Nephron (organoid): ENCODE data around the gene MINDY2.
"Not testable (repeated sequence)": the region's sequence is repeated elsewhere in the genome, so short reads cannot be mapped to it uniquely, and the experiment has no call there.

Experiments
- H3K27ac Mint-ChIP-seq, 3 experiments: 2 replicates each; pipeline ENCODE4 v1.8.0; 2020; ENCODE audit warnings: mixed read lengths in 3 of 3, mild to moderate bottlenecking in 2 of 3, moderate library complexity in 1 of 3
- H3K27me3 Mint-ChIP-seq: 2 replicates; pipeline ENCODE4 v1.8.0; 2021; ENCODE audit warnings: low read depth, mild to moderate bottlenecking, moderate library complexity, mixed read lengths
- H3K36me3 Mint-ChIP-seq: 2 replicates; pipeline ENCODE4 v1.8.0; 2020; ENCODE audit warnings: low read depth, mixed read lengths
- H3K4me1 Mint-ChIP-seq: 2 replicates; pipeline ENCODE4 v1.8.0; 2020; ENCODE audit warnings: mixed read lengths
- H3K4me3 Mint-ChIP-seq, 3 experiments: 2 replicates each; pipeline ENCODE4 v1.8.0; 2020; ENCODE audit warnings: mild to moderate bottlenecking in 3 of 3, mixed read lengths in 3 of 3, moderate library complexity in 2 of 3
- H3K9me3 Mint-ChIP-seq: 2 replicates; pipeline ENCODE4 v1.8.0; 2020; ENCODE audit warnings: mixed read lengths
- TF ChIP-seq, protein P1 (sequence below), 3 experiments: fragments of 200-600 bp; sonication (generic); IDR thresholded peaks; one replicate each; pipeline ENCODE4 v1.5.0; 2021; ENCODE audit warnings: antibody characterized with exemption in 3 of 3; ENCODE audit not compliant: unreplicated experiment in 3 of 3

Gene MINDY2

GRCh38 chr15:58875343-58875742 is 104.2 kb downstream of the MINDY2 start:
- no peaks in the 10 kb centered on the region for H3K27me3 Mint-ChIP-seq
- TF ChIP-seq, protein P1, sequence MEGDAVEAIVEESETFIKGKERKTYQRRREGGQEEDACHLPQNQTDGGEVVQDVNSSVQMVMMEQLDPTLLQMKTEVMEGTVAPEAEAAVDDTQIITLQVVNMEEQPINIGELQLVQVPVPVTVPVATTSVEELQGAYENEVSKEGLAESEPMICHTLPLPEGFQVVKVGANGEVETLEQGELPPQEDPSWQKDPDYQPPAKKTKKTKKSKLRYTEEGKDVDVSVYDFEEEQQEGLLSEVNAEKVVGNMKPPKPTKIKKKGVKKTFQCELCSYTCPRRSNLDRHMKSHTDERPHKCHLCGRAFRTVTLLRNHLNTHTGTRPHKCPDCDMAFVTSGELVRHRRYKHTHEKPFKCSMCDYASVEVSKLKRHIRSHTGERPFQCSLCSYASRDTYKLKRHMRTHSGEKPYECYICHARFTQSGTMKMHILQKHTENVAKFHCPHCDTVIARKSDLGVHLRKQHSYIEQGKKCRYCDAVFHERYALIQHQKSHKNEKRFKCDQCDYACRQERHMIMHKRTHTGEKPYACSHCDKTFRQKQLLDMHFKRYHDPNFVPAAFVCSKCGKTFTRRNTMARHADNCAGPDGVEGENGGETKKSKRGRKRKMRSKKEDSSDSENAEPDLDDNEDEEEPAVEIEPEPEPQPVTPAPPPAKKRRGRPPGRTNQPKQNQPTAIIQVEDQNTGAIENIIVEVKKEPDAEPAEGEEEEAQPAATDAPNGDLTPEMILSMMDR (IDR thresholded peaks at IDR 0.05; ENCODE audit: unreplicated experiment in 3 of 3) = no peak
- no peaks in the 10 kb centered on the region for H3K9me3 Mint-ChIP-seq
- H3K4me3 Mint-ChIP-seq = no peak overlapping the region
- H3K4me1 Mint-ChIP-seq = peaks cover 3% of the 10 kb centered on the region
- H3K36me3 Mint-ChIP-seq = peaks cover 43% of the 10 kb centered on the region
- H3K27ac Mint-ChIP-seq = no peak overlapping the region

DNA sequence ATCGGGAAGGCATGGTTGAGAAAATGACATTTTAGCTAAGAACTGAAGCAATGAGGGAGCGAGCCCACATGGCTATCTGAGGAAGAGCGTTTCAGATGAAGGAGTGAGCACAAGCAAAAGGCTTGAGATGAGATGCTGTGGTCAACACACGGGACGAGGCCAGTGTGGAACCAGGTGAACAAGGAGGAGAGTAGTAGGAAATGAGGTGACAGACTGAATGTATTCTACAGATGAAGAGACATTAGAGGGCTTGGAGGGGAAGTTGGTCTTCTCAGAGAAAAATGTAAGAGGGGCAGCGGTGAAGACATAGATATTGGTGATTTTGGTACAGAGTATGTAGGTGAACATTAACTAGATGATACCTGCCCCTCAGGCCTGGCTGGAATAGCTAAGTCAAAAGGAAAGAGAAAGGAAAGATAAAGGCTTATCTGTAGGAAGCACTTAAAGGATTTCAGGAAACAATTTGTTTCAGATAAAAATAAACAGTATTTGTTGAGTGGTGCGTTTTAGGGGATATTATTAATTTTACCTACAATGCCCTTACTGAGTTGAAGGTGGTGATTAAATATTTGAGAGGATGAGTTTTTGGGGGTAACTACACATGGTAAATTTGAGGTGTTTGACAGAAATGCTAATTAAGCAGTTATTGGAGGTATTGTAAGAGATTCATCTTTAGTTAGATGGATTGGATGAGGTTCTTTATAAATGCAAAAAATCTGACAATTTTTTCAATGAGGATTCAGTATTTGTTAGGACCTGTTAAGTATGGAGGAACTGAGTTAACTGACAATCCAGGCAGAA is 105.4 kb downstream of the MINDY2 start:
- no peak overlapping the region for H3K4me3 Mint-ChIP-seq
- H3K4me1 Mint-ChIP-seq = peaks cover 3% of the 10 kb centered on the region
- TF ChIP-seq, protein P1 (IDR thresholded peaks at IDR 0.05; ENCODE audit: unreplicated experiment in 3 of 3) = no peak
- H3K9me3 Mint-ChIP-seq = no peaks in the 10 kb centered on the region
- no peaks in the 10 kb centered on the region for H3K27me3 Mint-ChIP-seq
- peaks cover 54% of the 10 kb centered on the region for H3K36me3 Mint-ChIP-seq
- H3K27ac Mint-ChIP-seq = no peak overlapping the region

DNA sequence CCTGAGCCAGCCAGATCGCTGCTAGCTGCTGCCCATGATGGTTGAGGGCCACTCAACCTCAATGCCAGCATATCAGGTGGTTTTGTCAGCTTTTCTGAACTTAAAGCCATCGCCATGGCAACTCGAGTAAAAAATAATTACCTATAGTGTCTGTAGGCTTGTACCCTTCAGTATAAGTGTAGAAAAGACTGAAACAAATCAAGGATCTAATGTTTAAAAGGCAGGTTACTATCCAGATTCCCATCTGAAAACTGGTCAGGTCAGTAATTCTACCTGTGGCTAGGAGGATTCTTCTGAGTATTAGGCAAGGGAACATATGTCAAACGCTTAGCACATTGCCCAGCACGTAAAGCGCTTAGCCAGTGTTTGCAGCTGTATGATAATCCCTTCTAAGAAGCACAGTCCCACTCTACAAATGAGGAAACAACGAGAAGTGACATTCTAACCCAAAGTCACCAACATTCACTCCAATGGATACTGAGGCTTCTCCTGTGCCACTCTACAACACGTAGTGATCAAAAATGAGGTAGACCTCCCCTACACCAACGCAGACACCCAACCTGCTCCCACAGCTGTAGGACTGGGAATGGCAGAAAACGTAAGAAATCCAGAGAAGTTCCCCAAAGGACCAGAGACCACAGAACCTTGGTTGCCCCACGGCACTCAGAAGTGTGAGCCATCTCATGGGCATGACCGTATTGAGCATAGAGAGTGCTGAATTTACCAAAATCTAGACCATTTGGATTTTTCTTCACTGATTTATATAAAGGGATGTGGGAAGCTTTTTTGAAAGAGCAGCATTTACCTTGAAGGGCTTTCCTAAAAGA is 107.1 kb downstream of the MINDY2 start:
- no peak overlapping the region for H3K4me3 Mint-ChIP-seq

DNA sequence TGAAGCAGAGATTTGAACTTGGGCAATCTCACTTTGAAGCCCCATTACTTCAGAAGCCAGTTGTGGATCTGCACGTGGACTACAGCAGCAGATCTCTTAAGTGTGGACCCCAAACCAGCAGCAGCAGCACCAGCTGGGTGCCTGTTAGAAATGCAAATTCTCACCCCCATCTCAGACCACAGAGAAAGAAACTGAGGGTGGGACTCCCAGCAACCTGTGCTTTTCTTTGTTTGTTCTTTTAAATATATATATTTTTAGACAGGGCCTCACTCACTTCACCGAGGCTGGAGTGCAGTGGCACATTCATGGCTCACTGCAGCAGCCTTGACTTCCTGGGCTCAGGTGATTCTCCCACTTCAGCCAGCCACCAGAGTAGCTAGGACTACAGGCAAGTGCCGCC is 109.2 kb downstream of the MINDY2 start:
- no peak overlapping the region for H3K27ac Mint-ChIP-seq
- H3K27me3 Mint-ChIP-seq = no peaks in the 10 kb centered on the region
- H3K36me3 Mint-ChIP-seq = peaks cover 83% of the 10 kb centered on the region
- H3K4me1 Mint-ChIP-seq = peaks cover 3% of the 10 kb centered on the region
- TF ChIP-seq, protein P1 (IDR thresholded peaks at IDR 0.05; ENCODE audit: unreplicated experiment in 3 of 3) = no peak
- H3K9me3 Mint-ChIP-seq = no peaks in the 10 kb centered on the region
- H3K4me3 Mint-ChIP-seq = no peak overlapping the region

More for the DNA sequence above, 107.1 kb downstream of the MINDY2 start:
- Mint-ChIP-seq H3K27ac (no peak overlapping the region), H3K9me3 (no peaks in the 10 kb centered on the region), H3K27me3 (no peaks in the 10 kb centered on the region), H3K4me1 (peaks cover 3% of the 10 kb centered on the region), H3K36me3 (peaks cover 69% of the 10 kb centered on the region)
- TF ChIP-seq, protein P1 (IDR thresholded peaks at IDR 0.05; ENCODE audit: unreplicated experiment in 3 of 3) = no peak

GRCh38 chr15:58882243-58882642 is 111.1 kb downstream of the MINDY2 start:
- TF ChIP-seq, protein P1 (IDR thresholded peaks at IDR 0.05; ENCODE audit: unreplicated experiment in 3 of 3) = no peak
- Mint-ChIP-seq H3K27ac (no peak overlapping the region), H3K36me3 (peaks cover 90% of the 10 kb centered on the region), H3K9me3 (no peaks in the 10 kb centered on the region), H3K4me3 (no peak overlapping the region), H3K27me3 (no peaks in the 10 kb centered on the region), H3K4me1 (no peaks in the 10 kb centered on the region)

GRCh38 chr15:58883926-58884325 is 112.8 kb downstream of the MINDY2 start:
- H3K4me1 Mint-ChIP-seq, H3K4me3 Mint-ChIP-seq, H3K27me3 Mint-ChIP-seq, H3K27ac Mint-ChIP-seq, H3K9me3 Mint-ChIP-seq: not testable (repeated sequence)
- peaks cover 93% of the 10 kb centered on the region for H3K36me3 Mint-ChIP-seq
